HCT116 (cell line): Measurements from ENCODE around the gene ING1. TPM values are rescaled to one million over a fixed set of nuclear protein-coding genes. Genes with fewer than 3 reads are reported as not detected.
"Not testable (repeated sequence)": the region's sequence is repeated elsewhere in the genome, so short reads cannot be mapped to it uniquely, and the experiment has no call there.

ENCODE experiments used
- ATAC-seq: fragments of 200-7000 bp; cut with Tn5 transposase; 2 replicates; pipeline ENCODE4 v1.9.1; 2020; ENCODE audit warnings: mild to moderate bottlenecking, moderate library complexity
- BruUV-seq: library from RNA; stranded (reverse); fragments of 400-500 nt; replicated peaks from 2 replicates; lab custom pipeline; 2021; lab: Mats Ljungman, UMichigan
- CTCF ChIA-PET: fragments of 300-600 bp; sonication (Branson Sonifier 250); formaldehyde crosslinking; loops from one replicate; lab custom pipeline; 2021; ENCODE audit warnings: antibody characterized with exemption; lab: Charles Lee
- POLR2A ChIA-PET: fragments of 300-600, 350-600 bp; sonication (Branson Sonifier 250); formaldehyde crosslinking; loops from one replicate; lab custom pipeline; 2021; ENCODE audit warnings: antibody characterized with exemption; lab: Charles Lee
- RAD21 ChIA-PET, 2 experiments: fragments of 300-600 bp; sonication (Branson Sonifier 250); formaldehyde crosslinking; loops; one replicate each; lab custom pipeline; 2023; ENCODE audit warnings: low total read pairs in 2 of 2; ENCODE audit not compliant: uncharacterized antibody in 2 of 2, unreplicated experiment in 2 of 2, low non-redundant PET in 1 of 2; lab: Charles Lee
- DNase-seq: peaks from one replicate; pipeline ENCODE4 v3.0.0-alpha.2; 2010; ENCODE audit warnings: low read depth, low spot score
- H2AFZ ChIP-seq: fragments of 200-600 bp; shearing (Covaris generic), sonication (generic); 2 replicates; pipeline ENCODE4 v1.6.1; 2017; ENCODE audit warnings: low read depth, mixed run types, mixed read lengths, antibody characterized with exemption, low read length; ENCODE audit not compliant: poor library complexity, severe bottlenecking
- H3K27ac ChIP-seq: 2 replicates; pipeline ENCODE4 v1.5.1; 2012; ENCODE audit warnings: low read depth, low read length
- H3K27me3 ChIP-seq: fragments of 200-600 bp; sonication (generic); 2 replicates; pipeline ENCODE4 v1.6.1; 2016; ENCODE audit warnings: mixed run types, low read length, mixed read lengths; ENCODE audit not compliant: insufficient read depth
- H3K36me3 ChIP-seq, 2 experiments: fragments of 200-500 bp in 1 of 2; fragments of 200-600 bp in 1 of 2; sonication (Bioruptor generic) in 1 of 2; sonication (generic) in 1 of 2; 2 replicates each; pipeline versions ENCODE4 v1.5.1 to v1.6.1; 2014 to 2016; ENCODE audit warnings: low read length in 2 of 2, inconsistent platforms in 1 of 2, mixed read lengths in 1 of 2, mixed run types in 1 of 2; ENCODE audit not compliant: insufficient read depth in 2 of 2, control insufficient read depth in 1 of 2
- H3K4me1 ChIP-seq, 2 experiments: fragments of 200-600 bp in 1 of 2; sonication (generic) in 1 of 2; 2 replicates each; pipeline versions ENCODE4 v1.5.1 to v1.6.1; 2012 to 2017; ENCODE audit warnings: low read length in 2 of 2, inconsistent platforms in 1 of 2, mild to moderate bottlenecking in 1 of 2, mixed read lengths in 1 of 2, mixed run types in 1 of 2, moderate library complexity in 1 of 2; ENCODE audit not compliant: insufficient read depth in 2 of 2, control insufficient read depth in 1 of 2
- H3K4me2 ChIP-seq: fragments of 200-600 bp; sonication (generic); 2 replicates; pipeline ENCODE4 v1.6.1; 2017; ENCODE audit warnings: mixed run types, low read length, mixed read lengths
- H3K4me3 ChIP-seq, 2 experiments: fragments of 200-600 bp in 1 of 2; sonication (generic) in 1 of 2; replicated peaks in 1 of 2; 2 replicates each; pipeline ENCODE4 v1.5.1; 2011 to 2016; ENCODE audit warnings: low read length in 2 of 2, control low read depth in 1 of 2, low read depth in 1 of 2, mild to moderate bottlenecking in 1 of 2, mixed read lengths in 1 of 2, mixed run types in 1 of 2
- H3K79me2 ChIP-seq: fragments of 200-600 bp; sonication (generic); 2 replicates; pipeline ENCODE4 v1.6.1; 2017; ENCODE audit warnings: mild to moderate bottlenecking, mixed run types, low read length, moderate library complexity, mixed read lengths; ENCODE audit not compliant: insufficient read depth
- H3K9ac ChIP-seq: fragments of 200-600 bp; sonication (generic); 2 replicates; pipeline ENCODE4 v1.6.1; 2016; ENCODE audit warnings: low read length, mixed read lengths
- H3K9me2 ChIP-seq: fragments of 200-600 bp; sonication (generic), shearing (Covaris generic); 2 replicates; pipeline ENCODE4 v1.6.1; 2017; ENCODE audit warnings: mixed run types, mild to moderate bottlenecking, moderate library complexity; ENCODE audit not compliant: insufficient read depth
- H3K9me3 ChIP-seq, 2 experiments: fragments of 200-500 bp in 1 of 2; fragments of 200-600 bp in 1 of 2; sonication (Bioruptor generic) in 1 of 2; sonication (generic) in 1 of 2; 2 replicates each; pipeline ENCODE4 v1.6.1; 2014 to 2017; ENCODE audit warnings: low read length in 2 of 2, mixed read lengths in 2 of 2, inconsistent platforms in 1 of 2, low read depth in 1 of 2, mild to moderate bottlenecking in 1 of 2, mixed run types in 1 of 2, moderate library complexity in 1 of 2; ENCODE audit not compliant: control insufficient read depth in 1 of 2, insufficient read depth in 1 of 2
- H4K20me1 ChIP-seq: fragments of 200-600 bp; sonication (generic), shearing (Covaris generic); 2 replicates; pipeline ENCODE4 v1.6.1; 2017; ENCODE audit warnings: mixed run types, mild to moderate bottlenecking, moderate library complexity; ENCODE audit not compliant: insufficient read depth
- ATF3 ChIP-seq: IDR thresholded peaks from 2 replicates; pipeline ENCODE4 v1.6.1; 2012
- CEBPB ChIP-seq: IDR thresholded peaks from 2 replicates; pipeline ENCODE4 v1.6.1; 2012; ENCODE audit warnings: low read depth
- CTCF ChIP-seq, 3 experiments: fragments of 200-600 bp in 1 of 3; sonication (generic) in 1 of 3; IDR thresholded peaks in 2 of 3; conservative IDR thresholded peaks in 1 of 3; 2 replicates each; pipeline ENCODE4 v1.5.1; 2012 to 2017; ENCODE audit warnings: low read depth in 2 of 3, low read length in 2 of 3, antibody characterized with exemption in 1 of 3, borderline replicate concordance in 1 of 3, control low read depth in 1 of 3, mild to moderate bottlenecking in 1 of 3, mixed read lengths in 1 of 3, mixed run types in 1 of 3, moderate library complexity in 1 of 3; ENCODE audit not compliant: insufficient read depth in 1 of 3
- EGR1 ChIP-seq: IDR thresholded peaks from 2 replicates; pipeline ENCODE4 v1.6.1; 2012; ENCODE audit warnings: low read depth
- EZH2phosphoT487 ChIP-seq: fragments of 200-600 bp; IDR thresholded peaks from 2 replicates; pipeline ENCODE4 v1.6.1; 2018; ENCODE audit warnings: antibody characterized with exemption, borderline replicate concordance
- FOSL1 ChIP-seq: IDR thresholded peaks from 2 replicates; pipeline ENCODE4 v1.6.1; 2012; ENCODE audit warnings: low read depth
- MAX ChIP-seq: IDR thresholded peaks from 2 replicates; pipeline ENCODE4 v1.6.1; 2012
- SIN3A ChIP-seq: IDR thresholded peaks from 2 replicates; pipeline ENCODE4 v1.6.1; 2012; ENCODE audit warnings: low read depth
- SP1 ChIP-seq: IDR thresholded peaks from 2 replicates; pipeline ENCODE4 v1.6.1; 2012; ENCODE audit warnings: low read depth
- SRF ChIP-seq: IDR thresholded peaks from 2 replicates; pipeline ENCODE4 v1.6.1; 2012; ENCODE audit warnings: low read depth
- TCF7L2 ChIP-seq: IDR thresholded peaks from 2 replicates; pipeline ENCODE4 v1.7.0; 2011; ENCODE audit warnings: borderline replicate concordance, inconsistent platforms; ENCODE audit not compliant: insufficient read depth, insufficient read length; ENCODE audit errors: extremely low read depth
- YY1 ChIP-seq: IDR thresholded peaks from 2 replicates; pipeline ENCODE4 v1.6.1; 2011; ENCODE audit warnings: low read length, low read depth, moderate library complexity, mild to moderate bottlenecking; ENCODE audit not compliant: insufficient replicate concordance; ENCODE audit errors: extremely low read depth
- ZFX ChIP-seq: fragments of 450-650 bp; IDR thresholded peaks from 2 replicates; pipeline ENCODE4 v1.6.1; 2017
- ZNF274 ChIP-seq: fragments of 200-500 bp; sonication (Bioruptor generic); IDR thresholded peaks from 2 replicates; pipeline ENCODE4 v1.6.1; 2014; ENCODE audit warnings: mild to moderate bottlenecking, low read depth, low read length, inconsistent platforms
- intact Hi-C: fragments of 100-400 bp; cut with micrococcal nuclease; formaldehyde crosslinking; loops from 2 replicates; pipeline ENCODE4 v1.10.0; 2022
- total RNA-seq: library from RNA; stranded (reverse); gene quantifications from one replicate; pipeline ENCODE4 v1.2.1, GENCODE V29; 2021; ENCODE audit not compliant: unreplicated experiment

ING1 gene
- total RNA-seq, 1 experiment from 2014 or later, result 27.0 TPM

- TF ChIP-seq SRF (no peak), ZFX (no peak), MAX (no peak), ZNF274 (no peak), CEBPB (no peak), YY1 (no peak), SIN3A (no peak), FOSL1 (no peak), ATF3 (no peak), CTCF (IDR thresholded peaks at IDR 0.05 in 2 of 3, conservative IDR thresholded peaks at IDR 0.05 in 1 of 3; ENCODE audit: borderline replicate concordance in 1 of 3, insufficient read depth in 1 of 3, low read depth in 2 of 3, low read length in 2 of 3) (no peak), EGR1 (no peak), SP1 (no peak)
- TF ChIP-seq, all 23 proteins: peak for 0
Measured at GRCh38 chr13:110666255-110666533, 47.3 kb upstream of the ING1 start (continued).

GRCh38 chr13:110669036-110669435, 44.5 kb upstream of the ING1 start:
- TF ChIP-seq EZH2phosphoT487, result no peak
- TF ChIP-seq TCF7L2, result no peak
- Histone ChIP-seq H3K9me3 (no peaks in the 10 kb centered on the region), H3K9me2 (no peaks in the 10 kb centered on the region), H3K4me1 (no peaks in the 10 kb centered on the region), H4K20me1 (no peaks in the 10 kb centered on the region), H3K4me2 (no peak overlapping the region), H3K4me3 (no peak overlapping the region), H3K36me3 (peaks cover 17 to 24% of the 10 kb centered on the region in 2 experiments), H3K27me3 (no peaks in the 10 kb centered on the region), H3K9ac (no peak overlapping the region), H3K79me2 (no peaks in the 10 kb centered on the region; the same call in 1 of the 2 replicates), H3K27ac (no peak overlapping the region), H2AFZ (no peak overlapping the region)
- no TSS peak for BruUV-seq
- intact Hi-C loops, result no loop called here
- CTCF ChIA-PET, result no interaction called here
- ATAC-seq (no peak), DNase-seq (no peak)
- POLR2A ChIA-PET, result no interaction called here
- RAD21 ChIA-PET, result no interaction called here

- ATAC-seq, H3K27ac ChIP-seq, H3K4me3 ChIP-seq, H3K4me1 ChIP-seq, H3K9ac ChIP-seq, H3K79me2 ChIP-seq, H3K27me3 ChIP-seq, H2AFZ ChIP-seq, BruUV-seq, intact Hi-C loops, DNase-seq, CTCF ChIA-PET, H3K9me2 ChIP-seq, POLR2A ChIA-PET, H3K9me3 ChIP-seq, H4K20me1 ChIP-seq, H3K4me2 ChIP-seq: not testable (repeated sequence)
- RAD21 ChIA-PET, result interaction anchor here in 1 of 2 experiments (0.6 kb wide), 1 partner anchor 422 kb away, joined by 3 read pairs; no protein-coding TSS in a partner anchor
- peaks cover 14 to 19% of the 10 kb centered on the region in 2 experiments for H3K36me3 ChIP-seq
Measured at GRCh38 chr13:110669814-110670213, 43.7 kb upstream of the ING1 start.
